Adrenal gland (tissue), 5 donors: ENCODE data around the gene EMP1.

Experiments
- POLR2A ChIP-seq, 2 donors: fragments of 450-650 bp; IDR thresholded peaks; one replicate each; pipeline ENCODE4 v1.6.1; 2017; ENCODE audit warnings: antibody characterized with exemption in 2 of 2, mild to moderate bottlenecking in 2 of 2, moderate library complexity in 1 of 2
- TF ChIP-seq, protein P1 (sequence below), 6 experiments: fragments of 450-650 bp in 4 of 6; fragments of 200-600 bp in 2 of 6; sonication (generic) in 1 of 6; IDR thresholded peaks; 1 replicate in 5 of 6; 2 replicates in 1 of 6; pipeline versions ENCODE4 v1.5.1 to v1.8.0; 2016 to 2021; ENCODE audit warnings: antibody characterized with exemption in 6 of 6, mild to moderate bottlenecking in 2 of 6, moderate library complexity in 1 of 6
- donor health status: DM: no; HTN: no; CAD: no.

- no peak for TF ChIP-seq POLR2A (IDR thresholded peaks at IDR 0.05)
- TF ChIP-seq, protein P1, sequence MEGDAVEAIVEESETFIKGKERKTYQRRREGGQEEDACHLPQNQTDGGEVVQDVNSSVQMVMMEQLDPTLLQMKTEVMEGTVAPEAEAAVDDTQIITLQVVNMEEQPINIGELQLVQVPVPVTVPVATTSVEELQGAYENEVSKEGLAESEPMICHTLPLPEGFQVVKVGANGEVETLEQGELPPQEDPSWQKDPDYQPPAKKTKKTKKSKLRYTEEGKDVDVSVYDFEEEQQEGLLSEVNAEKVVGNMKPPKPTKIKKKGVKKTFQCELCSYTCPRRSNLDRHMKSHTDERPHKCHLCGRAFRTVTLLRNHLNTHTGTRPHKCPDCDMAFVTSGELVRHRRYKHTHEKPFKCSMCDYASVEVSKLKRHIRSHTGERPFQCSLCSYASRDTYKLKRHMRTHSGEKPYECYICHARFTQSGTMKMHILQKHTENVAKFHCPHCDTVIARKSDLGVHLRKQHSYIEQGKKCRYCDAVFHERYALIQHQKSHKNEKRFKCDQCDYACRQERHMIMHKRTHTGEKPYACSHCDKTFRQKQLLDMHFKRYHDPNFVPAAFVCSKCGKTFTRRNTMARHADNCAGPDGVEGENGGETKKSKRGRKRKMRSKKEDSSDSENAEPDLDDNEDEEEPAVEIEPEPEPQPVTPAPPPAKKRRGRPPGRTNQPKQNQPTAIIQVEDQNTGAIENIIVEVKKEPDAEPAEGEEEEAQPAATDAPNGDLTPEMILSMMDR (IDR thresholded peaks at IDR 0.05) = no peak
Observed at GRCh38 chr12:13154831-13155230, 41.7 kb upstream of the EMP1 start.
